ENCODE measurements around the gene HCAR2.
"Not testable (repeated sequence)": the region's sequence is repeated elsewhere in the genome, so short reads cannot be mapped to it uniquely, and the experiment has no call there.

HCAR2 gene

DNA sequence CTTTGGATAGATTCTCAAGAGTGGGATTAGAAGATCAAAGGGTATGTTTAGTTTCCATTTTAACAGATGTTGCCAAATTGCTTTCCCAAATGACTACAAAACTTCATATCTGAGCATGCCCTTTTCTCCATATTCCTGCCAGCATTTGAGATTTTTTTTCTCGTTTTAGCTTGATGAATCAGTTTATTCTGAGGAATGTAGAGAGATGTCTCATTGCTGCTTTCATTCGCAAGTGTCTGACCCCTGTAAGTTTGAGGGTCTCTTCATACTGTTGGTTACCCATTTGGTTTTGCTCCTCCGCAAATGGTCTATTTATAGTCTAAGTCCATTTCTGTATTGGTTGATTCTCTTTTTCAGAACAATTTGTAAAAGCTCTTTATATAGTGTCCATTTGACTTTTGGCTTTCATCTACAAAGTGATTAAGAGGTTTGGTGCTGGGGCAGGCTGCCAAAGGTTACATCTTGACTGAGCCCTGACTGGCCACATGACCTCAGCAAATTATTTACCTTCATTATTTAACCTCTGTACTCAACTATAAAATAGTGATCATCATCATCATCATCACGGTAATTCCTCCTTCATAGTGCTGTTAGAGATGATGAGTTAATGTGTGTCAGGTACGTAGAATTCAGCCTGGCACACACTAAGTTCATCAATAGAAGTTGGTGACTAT lies 33.6 kb downstream of the HCAR2 start:
- in situ Hi-C loops (cut with MboI; ENCODE audit: low sequenced_read_pairs), result no loop called here

DNA sequence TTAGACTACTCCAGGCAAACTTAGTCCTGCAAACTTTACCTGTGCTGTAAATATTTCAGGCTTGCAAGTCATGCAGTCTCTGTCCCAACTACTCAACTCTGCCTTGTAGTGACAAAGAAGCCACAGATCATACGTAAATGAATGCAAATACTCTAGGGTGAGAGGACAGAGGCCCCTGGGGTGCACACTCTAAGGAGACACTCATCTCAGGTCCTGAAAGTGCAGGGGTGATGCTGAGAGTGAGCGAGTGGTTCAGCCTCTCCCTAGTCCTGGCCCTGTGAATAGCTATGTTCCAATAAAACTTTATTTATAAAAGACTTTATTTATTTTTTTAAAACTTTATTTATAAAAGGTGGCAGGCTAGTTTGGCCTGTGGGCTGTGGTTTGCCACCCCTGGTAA lies 34.9 kb downstream of the HCAR2 start:
- in situ Hi-C loops (cut with MboI; ENCODE audit: low sequenced_read_pairs), result no loop called here

GRCh38 chr12:122665759-122666158 lies 37.4 kb downstream of the HCAR2 start:
- in situ Hi-C loops (cut with MboI; ENCODE audit: low sequenced_read_pairs), result no loop called here

- in situ Hi-C loops (cut with MboI; ENCODE audit: low sequenced_read_pairs), result no loop called here
These were observed 37.8 kb downstream of the HCAR2 start for GRCh38 chr12:122665349-122665748.

DNA sequence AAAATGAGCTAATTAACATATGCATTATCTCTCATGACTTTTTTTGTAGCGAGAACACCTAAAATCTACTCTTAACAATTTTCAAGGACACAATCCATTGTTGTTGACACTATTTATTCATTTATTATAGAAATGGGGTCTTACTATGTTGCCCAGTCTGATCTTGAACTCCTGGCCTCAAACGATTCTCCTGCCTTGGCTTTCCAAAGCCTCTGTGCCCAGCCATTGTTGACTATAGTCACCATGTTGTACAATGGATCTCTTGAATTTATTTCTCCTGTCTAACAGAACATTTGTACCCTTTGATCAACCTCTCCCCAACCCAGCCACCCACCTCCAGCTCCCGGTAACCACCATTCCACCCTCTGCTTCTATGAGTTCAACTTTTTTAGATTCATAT lies 41.2 kb downstream of the HCAR2 start:
- in situ Hi-C loops (cut with MboI; ENCODE audit: low sequenced_read_pairs), result no loop called here

DNA sequence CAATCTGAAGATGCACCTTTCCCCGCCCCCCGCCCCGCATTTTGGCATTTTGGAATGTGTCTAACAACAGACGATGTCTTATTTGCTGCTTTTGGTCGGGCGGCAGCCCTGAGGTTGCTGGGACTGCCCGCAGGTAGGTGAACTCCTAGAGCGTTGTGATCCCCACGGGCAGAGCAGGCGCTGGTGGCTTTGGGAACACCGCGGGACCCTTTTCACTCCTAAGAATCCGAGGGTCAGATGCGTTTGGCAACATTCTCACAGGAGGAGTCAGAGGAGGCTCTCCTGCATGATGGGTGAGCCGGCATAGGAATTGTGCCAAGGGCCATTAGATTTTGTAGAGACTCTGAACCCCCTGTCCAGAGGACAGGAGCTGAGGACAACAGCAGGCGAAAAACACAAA lies 41.9 kb downstream of the HCAR2 start:
- in situ Hi-C loops (cut with MboI; ENCODE audit: low sequenced_read_pairs), result no loop called here

DNA sequence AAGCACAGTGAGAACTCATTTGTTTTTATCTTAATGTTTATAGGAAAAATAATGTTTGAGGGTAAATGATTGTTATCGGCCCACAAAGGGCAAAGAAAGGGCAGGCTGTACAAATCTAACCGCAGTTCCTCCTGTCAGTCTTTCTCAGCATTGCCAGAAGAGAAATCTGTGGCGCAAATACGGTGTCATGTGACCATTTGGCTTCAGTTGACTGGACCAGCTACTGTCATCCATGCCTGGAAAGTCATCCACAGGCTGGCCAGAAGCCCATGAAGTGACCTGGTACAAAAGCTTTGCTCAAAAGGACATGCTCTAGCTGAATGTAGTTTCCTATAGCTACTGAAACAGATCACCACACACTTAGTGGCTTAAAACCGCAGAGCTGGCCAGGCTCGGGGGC lies 43.6 kb downstream of the HCAR2 start:
- in situ Hi-C loops (cut with MboI; ENCODE audit: low sequenced_read_pairs), result no loop called here

GRCh38 chr12:122656298-122656697 lies 46.9 kb downstream of the HCAR2 start:
- in situ Hi-C loops (cut with MboI; ENCODE audit: low sequenced_read_pairs), result no loop called here

GRCh38 chr12:122653291-122653690 lies 49.9 kb downstream of the HCAR2 start:
- in situ Hi-C loops (cut with MboI; ENCODE audit: low sequenced_read_pairs), result not testable (repeated sequence)

- in situ Hi-C loops (cut with MboI; ENCODE audit: low sequenced_read_pairs), result no loop called here
These were observed 51.5 kb downstream of the HCAR2 start for GRCh38 chr12:122651520-122652224.

Data from HL-60/S4 treated with phorbol 12-myristate 13-acetate at 8.2 ng/mL for 4 days and 3 days (cell line).